Activated CD4-positive, alpha-beta T cell treated with anti-CD3 and anti-CD28 coated beads for 24 hours (primary cell): Measurements from ENCODE around the gene SYTL2.
"Not testable (repeated sequence)": the region's sequence is repeated elsewhere in the genome, so short reads cannot be mapped to it uniquely, and the experiment has no call there.

Experiments used
- DNase-seq, 2 donors: peaks; one replicate each; pipeline ENCODE4 v3.0.0-alpha.2; 2020; ENCODE audit warnings: low read depth in 2 of 2

The SYTL2 gene

DNA sequence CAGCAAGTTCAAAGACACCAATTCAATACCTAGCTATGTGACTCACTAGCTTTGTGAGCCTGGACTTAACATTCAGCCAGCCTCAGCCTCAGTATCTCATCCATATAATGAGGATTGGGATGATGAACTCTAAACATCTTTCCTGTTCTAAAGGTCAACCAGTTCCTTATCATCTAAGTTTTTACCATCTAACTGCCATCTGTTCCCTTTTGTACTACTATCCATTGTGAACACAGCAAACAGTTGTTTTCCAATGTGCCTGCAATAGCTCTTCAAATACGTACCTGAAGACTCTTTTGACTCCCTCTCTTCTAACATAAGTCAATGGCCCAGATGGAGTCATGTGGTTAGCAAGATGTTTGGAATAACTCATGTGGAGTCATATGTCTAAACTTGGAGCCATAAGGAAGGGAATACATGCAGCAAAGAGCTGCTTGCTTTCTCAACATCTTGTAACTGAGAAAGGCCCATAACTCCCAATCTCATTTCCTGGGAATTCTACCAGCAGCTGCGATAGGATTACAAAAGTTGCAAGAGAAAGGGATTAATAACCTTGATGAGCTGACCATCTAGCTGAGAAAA lies 19.4 kb downstream of the SYTL2 start:
- no peak for DNase-seq

GRCh38 chr11:85787809-85788760 lies 22.9 kb downstream of the SYTL2 start:
- no peak for DNase-seq

- no peak for DNase-seq
These were observed 23.8 kb downstream of the SYTL2 start for GRCh38 chr11:85787168-85787567.

GRCh38 chr11:85784480-85785265 lies 26.3 kb downstream of the SYTL2 start:
- no peak for DNase-seq

DNA sequence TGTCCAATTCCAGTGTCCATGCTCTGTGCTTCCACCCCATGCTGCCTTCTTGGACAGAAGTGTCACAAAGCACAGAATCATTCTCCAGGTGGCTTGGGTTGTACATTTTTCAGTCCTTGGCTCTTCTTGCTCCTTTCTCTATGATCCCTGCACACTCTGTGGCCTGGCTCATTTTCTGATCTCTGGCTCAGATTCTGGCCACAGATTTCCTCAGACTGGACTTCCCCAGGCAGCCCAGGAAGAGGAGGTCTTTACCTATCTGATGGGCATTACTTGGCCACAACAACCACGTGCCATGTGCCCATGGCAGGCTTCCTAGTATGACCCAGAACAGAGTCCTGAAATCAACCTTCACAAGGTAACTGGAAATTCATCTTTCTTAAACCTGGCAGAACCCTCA lies 27.2 kb downstream of the SYTL2 start:
- DNase-seq = no peak

DNA sequence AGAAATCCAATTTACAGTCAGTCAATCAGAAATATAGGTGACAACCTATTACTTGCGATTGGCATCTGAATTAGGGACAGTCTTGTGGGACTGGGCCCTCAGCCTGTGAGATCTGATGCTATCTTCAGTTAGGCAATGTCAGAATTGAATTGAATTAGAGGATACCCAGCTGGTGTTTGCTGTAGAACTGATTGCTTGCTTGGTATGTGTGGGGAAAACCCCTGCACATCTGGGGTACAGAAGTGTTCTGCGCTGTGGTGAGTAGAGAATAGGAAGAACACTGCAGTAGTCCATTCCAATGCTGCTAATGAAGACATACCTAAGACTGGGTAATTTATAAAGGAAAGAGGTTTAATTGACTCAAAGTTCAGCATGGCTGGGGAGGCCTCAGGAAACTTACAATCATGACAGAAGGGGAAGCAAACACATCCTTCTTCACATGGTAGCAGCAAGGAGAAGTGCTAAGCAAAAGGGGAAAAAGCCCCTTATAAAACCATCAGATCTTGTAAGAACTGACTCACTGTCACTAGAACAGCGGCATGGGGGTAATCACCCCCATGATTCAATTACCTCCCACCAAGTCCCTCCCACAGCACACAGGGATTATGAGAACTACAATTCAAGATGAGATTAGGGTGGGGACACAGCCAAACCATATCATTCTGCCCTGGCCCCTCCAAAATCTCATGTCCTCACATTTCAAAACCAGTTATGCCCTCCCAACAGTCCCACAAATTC lies 30.0 kb downstream of the SYTL2 start:
- DNase-seq = not testable (repeated sequence)

- DNase-seq = no peak
These were observed 30.8 kb downstream of the SYTL2 start for GRCh38 chr11:85779956-85780640.

DNA sequence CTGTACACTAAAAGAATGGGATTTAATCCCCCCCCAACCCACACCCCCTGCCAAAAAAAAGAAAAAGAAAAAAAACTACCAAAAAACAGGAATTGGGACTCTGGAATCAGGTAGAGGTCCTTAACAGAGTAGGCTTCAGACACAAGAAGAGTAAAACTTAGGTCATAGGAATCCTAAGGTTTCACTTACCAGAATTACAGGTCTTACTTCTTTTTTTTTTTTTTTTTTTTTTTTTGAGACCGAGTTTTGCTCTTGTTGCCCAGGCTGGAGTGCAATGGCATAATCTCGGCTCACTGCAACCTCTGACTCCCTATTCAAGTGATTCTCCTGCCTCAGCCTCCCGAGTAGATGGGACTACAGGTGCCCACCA lies 33.4 kb downstream of the SYTL2 start:
- not testable (repeated sequence) for DNase-seq

DNA sequence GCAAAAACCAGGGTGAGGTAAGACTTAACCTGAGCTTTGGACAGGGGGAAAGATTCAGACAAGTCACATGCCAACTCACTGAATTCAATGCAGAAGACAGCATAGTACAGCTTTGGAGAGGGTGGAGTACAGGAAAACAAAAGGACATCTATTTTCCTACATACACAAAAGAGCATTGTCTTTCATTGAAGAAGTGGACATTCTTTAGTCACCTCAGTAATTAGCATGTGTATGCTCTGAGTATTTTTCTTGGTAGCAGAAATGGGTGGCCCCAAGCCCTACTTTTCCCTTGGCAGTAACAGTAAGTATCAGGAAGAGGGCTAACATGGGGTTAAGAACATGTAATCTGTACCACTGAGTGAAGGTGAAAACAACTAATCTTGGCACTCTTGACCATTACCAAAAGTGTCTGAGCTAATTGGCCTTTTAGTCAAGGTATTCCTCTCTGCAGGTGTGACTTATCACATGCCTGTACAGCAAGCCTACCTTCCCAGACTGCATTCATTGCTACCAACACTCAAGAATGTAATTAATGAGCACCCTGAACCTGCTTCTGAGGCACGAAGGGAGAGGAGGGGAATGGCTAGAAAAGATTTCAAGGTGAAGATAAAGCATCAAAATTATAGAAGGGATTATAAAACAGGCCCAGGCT lies 33.9 kb downstream of the SYTL2 start:
- no peak for DNase-seq

DNA sequence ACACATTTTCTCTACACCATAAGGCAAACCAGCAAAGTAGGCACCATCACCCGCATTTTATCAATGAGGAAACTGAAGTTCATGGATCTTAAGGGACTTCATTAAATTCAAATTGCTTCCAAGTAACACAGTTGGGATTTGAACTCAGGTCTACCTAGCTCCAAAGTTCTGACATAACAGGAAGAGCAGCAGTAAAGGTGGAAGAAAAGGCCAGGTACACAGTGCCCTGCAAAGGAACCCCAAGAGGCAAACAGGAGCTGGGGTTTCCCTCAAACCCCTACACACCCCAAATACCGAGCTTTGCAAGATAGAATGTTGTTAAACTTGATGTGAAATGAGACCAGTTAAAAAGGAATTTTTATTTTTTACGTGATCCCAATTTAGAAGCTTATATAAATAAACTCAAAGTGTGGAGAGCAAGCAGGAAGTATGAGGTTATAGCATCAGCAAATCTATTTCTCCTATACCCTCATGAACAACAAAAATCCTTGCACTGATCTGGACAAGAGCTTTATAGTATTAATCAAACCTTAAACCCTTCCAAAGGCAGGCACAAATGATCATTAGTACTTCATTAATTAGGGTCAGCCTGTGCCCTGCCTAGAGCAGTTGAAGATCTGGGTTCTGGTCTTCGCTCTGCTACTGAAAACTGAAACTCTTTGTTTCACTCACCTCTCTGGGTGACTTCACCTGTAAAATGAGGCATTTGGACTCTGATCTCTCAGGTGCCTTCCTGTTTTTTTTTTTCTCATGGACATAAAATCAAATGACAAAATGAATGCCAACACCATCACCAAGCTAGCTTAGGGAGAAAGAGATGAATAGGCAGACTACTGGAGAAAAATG lies 36.5 kb downstream of the SYTL2 start:
- DNase-seq = no peak

GRCh38 chr11:85772695-85773094 lies 38.2 kb downstream of the SYTL2 start:
- DNase-seq = no peak

GRCh38 chr11:85771568-85771967 lies 39.4 kb downstream of the SYTL2 start:
- DNase-seq = no peak

DNA sequence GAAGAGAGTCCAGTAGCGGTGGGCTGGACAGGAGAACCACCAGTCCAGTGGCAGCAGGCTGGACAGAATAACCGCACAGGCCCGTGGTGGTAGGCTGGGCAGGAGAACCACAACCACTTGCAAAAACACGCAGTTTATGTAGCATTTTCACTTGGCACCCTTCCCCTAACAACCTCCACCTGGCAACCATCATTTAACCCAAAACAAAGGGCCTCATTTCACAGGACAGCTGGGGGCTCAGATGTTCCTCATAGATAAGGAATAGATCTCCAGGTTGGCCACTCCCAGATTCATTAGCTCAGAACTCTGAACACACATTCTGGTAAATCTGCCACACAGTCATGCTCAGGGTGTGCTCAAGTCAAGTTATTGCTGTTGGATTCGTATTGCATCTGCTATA lies 41.2 kb downstream of the SYTL2 start:
- no peak for DNase-seq

DNA sequence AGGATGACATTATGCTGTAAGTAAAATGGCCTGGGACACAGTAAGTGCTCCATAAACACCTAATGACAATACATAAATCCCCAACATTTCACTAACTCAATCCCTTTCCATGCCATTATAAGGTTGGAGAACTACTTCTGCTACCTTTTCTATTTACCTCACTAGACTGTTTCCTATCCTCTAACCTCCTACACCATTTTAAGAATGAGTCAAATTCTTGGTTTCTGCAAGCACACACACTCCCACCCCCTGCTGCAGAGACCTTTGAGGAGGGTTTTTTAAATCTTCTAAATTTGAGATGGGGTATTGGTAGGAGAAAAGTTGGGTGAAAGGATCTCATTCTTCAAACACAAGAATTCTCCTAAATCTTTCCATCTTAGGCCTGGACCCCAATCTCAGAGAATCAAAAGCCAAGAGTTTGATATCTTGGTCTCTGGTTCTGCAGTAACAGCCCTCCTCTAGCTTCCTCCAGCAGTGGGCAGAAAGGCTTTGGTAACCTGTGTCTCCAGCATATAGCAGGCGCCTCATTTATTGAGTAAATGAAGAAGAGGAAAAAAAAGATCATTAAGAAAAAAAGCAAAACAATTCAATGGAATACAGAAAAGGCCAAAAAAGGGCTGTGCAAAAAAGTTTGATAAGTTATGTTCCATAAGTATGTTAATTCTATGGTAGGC lies 42.3 kb downstream of the SYTL2 start:
- no peak for DNase-seq

GRCh38 chr11:85767246-85767945 lies 43.5 kb downstream of the SYTL2 start:
- no peak for DNase-seq

DNA sequence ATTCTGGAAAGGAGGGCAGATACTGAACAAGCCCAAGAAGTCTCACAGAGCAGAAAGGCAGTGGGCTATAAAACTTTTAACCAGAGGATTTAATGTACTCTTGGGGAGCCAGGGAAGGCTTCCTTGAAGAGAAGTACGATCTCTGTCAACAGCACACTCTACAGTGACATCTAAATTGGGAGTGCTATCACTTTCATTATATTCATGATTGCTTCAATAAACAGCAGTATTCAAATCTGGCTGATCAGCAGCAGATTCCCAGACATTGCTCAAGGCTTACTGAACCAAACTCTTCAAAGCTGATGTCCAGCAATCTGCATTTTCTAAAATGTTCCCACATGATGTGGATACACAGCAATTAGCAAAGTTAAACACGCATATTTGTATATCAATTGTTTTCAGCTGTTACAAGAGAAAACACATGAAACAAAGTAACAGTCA lies 44.2 kb downstream of the SYTL2 start:
- DNase-seq = no peak

GRCh38 chr11:85764796-85765195 lies 46.1 kb downstream of the SYTL2 start:
- DNase-seq = no peak

DNA sequence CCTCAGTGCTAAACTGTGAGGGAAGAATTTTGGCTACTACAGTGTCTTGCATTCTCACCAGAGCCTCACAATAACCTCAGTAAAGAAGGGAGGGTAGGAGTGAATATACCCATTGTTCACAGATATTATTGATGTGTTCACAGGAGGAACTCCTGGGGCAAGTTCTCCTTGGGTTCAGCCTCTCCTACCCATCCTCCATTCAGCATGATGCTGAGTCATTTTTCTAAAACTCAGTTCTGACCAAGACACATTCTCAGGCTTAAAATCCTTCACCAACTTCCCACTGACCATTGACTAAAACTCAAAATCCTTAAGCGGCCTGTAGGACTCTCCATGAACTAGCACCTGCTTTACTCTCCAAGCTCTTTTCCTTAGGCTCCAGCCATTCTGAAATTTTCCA lies 48.7 kb downstream of the SYTL2 start:
- no peak for DNase-seq

GRCh38 chr11:85759915-85760314 lies 51.0 kb downstream of the SYTL2 start:
- no peak for DNase-seq
